ENCODE measurements around the gene RAB11FIP4.
A peak's percentile ranks its signal among the peaks of the same experiment; 100 is the strongest.
"Not testable (repeated sequence)": the region's sequence is repeated elsewhere in the genome, so short reads cannot be mapped to it uniquely, and the experiment has no call there.

RAB11FIP4 gene

DNA sequence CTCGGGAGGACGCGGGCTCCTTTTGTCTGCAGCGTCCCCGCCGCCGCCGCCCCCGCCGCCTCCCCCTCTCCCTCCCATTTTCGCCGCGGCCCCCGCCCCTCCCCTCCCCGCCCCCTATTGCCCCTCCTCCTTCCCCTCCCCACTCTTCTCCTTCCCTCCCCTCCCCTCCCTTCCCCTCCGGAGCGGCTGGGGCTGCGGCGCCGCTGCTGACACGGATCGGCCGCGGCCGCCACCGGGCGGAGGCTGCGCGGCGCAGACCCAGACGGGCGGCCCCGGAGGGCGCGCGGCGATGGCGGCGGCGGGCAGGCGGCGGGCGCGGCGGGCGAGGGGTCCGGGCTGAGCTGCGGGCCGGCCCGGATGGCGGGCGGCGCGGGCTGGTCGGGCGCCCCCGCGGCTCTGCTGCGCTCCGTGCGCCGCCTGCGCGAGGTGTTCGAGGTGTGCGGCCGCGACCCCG lies at the start of gene RAB11FIP4:
Gene RAB11FIP4 (plus strand): TSS at position 180 of the 454 bp plus-strand sequence. CDS start 178 bp downstream, at position 358.
- no peak for DNase-seq (ENCODE audit: low spot score)

DNA sequence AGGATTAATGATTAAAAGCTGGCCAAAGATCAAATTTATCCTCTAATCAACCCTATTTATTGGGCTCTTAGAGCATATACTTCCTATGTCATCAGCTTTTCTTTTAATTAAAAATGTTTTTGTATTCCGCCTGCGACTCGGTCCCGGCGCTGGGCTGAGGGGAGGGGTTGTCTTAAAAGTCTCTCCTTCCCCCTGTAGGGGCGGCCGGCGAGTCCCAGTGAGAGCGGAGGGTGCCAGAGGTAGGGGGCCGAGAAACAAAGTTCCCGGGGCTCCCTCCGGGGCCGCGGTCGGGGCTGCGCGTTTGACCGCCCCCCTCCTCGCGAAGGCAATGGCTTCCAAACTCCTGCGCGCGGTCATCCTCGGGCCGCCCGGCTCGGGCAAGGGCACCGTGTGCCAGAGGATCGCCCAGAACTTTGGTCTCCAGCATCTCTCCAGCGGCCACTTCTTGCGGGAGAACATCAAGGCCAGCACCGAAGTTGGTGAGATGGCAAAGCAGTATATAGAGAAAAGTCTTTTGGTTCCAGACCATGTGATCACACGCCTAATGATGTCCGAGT lies 46.2 kb upstream of the RAB11FIP4 start:
- not testable (repeated sequence) for DNase-seq (ENCODE audit: low spot score)

DNA sequence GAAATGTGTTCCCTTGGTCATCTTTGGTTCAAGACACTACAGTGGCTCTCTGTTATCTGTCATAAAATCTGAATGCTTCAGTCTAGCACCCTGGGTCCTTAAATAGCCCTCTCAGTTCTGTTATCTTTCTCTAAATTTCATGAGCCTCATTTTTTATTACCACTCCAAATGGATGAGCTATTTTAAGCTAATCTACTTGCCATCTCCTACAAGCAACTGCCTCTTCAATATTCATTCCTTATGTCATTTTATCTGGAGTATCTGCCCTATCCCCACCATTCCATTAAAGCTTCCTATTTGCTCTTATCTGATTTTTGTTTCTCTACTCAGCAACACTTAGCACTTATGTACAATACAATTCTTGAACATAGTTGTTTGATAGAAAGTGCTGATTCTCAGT lies 42.0 kb upstream of the RAB11FIP4 start:
- no peak for DNase-seq (ENCODE audit: low spot score)

- no peak for DNase-seq (ENCODE audit: low spot score)
These were observed 35.5 kb upstream of the RAB11FIP4 start for GRCh38 chr17:31355935-31356334.

GRCh38 chr17:31357091-31357490 lies 34.4 kb upstream of the RAB11FIP4 start:
- DNase-seq (ENCODE audit: low spot score): no peak

GRCh38 chr17:31357839-31358394 lies 33.6 kb upstream of the RAB11FIP4 start:
- peak; percentile 20 for DNase-seq (ENCODE audit: low spot score)

DNA sequence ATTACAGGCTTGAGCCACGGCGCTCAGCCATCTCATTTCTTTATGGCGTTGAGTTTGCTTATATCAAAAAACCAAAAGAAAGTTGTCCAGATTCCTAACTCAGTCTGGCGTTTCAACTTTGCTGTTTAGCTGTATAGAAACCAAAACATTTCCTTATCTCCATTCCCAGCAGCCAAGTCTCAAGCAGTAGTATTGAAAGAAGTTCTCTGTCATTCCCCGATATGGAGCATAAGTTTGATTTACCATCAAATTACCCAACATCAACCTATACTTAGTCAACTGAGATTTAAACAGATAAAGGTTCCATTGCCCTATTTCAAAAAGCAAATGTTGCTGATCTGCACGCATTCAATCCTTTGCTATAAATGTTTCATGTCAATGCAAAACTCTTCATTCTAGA lies 27.5 kb upstream of the RAB11FIP4 start:
- no peak for DNase-seq (ENCODE audit: low spot score)

DNA sequence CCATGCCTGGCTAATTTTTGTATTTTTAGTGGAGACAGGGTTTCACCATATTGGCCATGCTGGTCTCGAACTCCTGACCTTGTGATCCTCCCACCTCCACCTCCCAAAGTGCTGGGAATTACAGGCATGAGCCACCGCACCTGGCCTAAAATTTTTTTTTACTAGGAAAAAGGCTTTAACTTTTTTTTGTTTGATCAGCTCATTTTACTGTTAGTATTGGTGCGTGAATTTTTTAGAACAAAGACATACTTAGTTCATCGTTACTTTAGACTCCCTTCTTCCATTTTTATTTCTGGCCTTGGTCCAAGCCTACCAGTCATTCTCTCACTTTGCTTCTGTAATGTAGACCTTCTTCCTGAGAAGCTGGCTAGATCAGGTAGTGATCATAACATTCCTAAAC lies 25.4 kb upstream of the RAB11FIP4 start:
- DNase-seq (ENCODE audit: low spot score): no peak

- DNase-seq (ENCODE audit: low spot score): no peak
These were observed 22.2 kb upstream of the RAB11FIP4 start for GRCh38 chr17:31369266-31369665.

GRCh38 chr17:31371511-31372097 lies 19.9 kb upstream of the RAB11FIP4 start:
- DNase-seq (ENCODE audit: low spot score): no peak

DNA sequence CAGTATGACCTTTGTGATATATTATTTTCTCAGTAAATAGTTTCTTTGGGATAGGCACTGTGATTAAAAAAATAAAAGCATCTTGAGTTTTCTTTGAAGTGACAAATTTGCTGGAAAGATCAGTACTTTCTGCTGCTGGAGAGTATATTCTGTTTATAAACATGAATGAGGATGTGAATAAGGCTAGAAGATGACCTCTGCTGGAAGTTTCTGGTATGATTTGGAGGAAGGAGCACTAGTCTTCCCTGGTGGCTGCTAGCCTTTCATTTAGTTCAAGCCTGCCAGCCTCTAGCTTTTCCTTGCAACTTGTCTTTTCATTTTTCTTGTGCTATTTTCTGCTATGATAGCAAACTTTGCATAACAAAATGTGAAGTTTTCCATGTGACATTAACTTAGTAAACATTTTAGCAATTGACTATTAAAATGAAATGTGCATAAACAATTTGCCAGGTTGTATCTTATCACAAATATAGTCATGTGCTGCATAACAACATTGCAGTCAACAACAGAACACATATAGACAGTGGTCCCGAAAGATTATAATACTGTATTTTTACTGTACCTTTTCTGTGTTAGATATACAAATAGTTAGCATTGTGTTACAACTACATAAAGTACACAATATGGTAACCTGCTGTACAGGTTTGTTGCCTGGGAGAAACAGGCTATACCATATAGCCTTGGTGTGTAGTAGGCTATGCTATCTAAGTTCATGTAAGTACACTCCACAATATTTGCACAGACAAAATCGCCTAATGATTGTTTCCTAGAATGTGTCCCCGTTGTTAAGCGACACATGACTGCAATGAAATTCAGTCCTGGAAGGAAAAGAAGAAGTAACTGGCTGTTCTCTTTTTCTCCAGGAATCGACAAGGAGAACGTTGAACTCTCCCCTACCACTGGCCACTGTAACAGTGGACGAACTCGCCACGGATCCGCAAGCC lies 18.1 kb upstream of the RAB11FIP4 start:
- DNase-seq (ENCODE audit: low spot score): no peak

DNA sequence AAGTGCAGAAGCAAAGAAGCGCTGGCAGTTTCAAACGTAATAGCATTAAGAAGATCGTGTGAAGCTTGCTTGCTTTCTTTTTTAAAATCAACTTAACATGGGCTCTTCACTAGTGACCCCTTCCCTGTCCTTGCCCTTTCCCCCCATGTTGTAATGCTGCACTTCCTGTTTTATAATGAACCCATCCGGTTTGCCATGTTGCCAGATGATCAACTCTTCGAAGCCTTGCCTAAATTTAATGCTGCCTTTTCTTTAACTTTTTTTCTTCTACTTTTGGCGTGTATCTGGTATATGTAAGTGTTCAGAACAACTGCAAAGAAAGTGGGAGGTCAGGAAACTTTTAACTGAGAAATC lies 17.4 kb upstream of the RAB11FIP4 start:
- DNase-seq (ENCODE audit: low spot score): no peak

DNA sequence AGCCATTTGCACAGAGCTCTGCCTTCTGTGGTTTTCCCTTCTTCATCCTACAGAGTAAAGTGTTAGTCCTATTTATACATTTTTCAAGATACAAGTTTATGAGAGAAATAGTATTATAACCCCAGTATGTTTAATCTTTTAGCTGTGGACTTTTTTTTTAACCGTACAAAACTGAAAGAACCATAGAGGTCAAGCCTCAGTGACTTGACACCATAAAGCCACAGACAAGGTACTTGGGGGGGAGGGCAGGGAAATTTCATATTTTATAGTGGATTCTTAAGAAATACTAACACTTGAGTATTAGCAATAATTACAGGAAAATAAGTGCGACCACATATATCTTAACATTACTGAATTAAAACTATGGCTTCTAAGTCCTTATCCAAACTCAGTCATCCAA lies 17.0 kb upstream of the RAB11FIP4 start:
- no peak for DNase-seq (ENCODE audit: low spot score)

DNA sequence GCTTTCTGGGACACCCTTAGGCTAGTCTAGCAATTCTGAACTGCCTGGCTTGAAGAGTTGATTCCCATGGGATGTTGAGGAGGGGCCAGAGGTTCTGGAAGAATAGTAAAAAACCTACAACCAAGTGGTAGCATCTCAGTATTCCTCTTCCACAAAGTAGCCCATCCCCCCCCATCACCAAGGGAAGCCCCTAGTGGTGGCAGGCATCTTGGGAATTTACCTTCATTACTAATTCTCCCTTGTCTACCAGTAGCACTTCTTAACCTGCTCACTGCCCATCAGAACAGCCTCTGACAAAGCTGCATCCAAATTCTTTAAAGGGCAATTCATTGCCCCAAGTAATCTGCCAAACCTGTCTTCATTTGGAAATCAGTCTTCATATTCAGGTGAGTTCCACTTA lies 12.8 kb upstream of the RAB11FIP4 start:
- DNase-seq (ENCODE audit: low spot score): no peak

DNA sequence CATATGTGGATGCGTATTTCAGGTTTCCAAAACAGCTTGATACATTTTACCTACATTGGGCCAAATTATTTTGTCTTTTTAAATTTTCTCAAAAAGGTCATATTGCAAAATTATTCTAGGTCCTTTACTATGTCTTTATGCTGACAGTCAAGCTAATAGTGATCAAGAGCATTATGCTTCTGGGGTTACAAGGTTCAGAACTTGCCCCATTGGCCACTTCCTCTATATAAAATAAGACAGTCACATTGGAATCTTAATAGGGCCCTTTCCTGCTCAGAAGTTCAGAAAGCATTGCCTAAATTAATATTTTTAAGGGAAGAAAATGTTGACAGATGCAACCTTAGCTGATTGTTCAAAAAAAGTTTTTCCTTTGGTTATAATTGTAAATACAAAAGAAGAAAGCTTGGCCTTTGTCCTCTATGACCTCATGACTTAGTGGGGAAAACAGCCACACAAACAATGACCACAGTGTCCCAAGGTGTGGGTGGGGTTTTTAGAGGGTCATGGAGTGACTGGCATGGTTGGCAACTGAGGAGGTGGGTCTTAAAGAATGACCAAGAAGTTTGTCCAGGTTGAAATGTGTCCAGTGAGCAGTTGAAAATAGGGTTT lies 11.8 kb upstream of the RAB11FIP4 start:
- DNase-seq (ENCODE audit: low spot score): no peak

DNA sequence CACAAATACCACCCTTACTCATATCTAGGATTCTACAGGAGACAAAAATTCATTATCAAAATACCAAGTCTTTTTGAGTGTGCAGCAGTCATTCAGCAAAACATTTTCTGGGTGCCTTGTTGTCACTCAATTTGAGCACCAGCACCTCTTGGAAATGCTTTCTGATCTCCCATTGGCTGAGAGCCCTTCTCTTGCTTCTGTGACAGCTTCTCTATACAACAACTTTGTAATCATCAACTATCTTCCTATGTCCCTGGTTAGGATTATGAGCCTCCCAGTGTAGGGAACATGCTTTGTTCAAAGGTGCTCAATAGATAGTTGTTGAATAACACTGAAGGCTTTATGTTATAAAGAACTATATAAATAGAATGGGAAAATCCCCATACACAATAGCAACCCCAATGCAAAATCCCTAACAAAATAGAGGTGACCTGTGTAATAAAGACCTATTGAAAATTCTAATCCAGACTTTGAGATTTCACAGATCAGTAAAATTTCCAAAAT lies 10.3 kb upstream of the RAB11FIP4 start:
- DNase-seq (ENCODE audit: low spot score): no peak

GRCh38 chr17:31382668-31383275 lies 8.7 kb upstream of the RAB11FIP4 start:
- DNase-seq (ENCODE audit: low spot score): not testable (repeated sequence)

GRCh38 chr17:31383488-31383887 lies 8.0 kb upstream of the RAB11FIP4 start:
- not testable (repeated sequence) for DNase-seq (ENCODE audit: low spot score)

- no peak for DNase-seq (ENCODE audit: low spot score)
These were observed 5.8 kb upstream of the RAB11FIP4 start for GRCh38 chr17:31385428-31386285.

- no peak for DNase-seq (ENCODE audit: low spot score)
These were observed 4.9 kb upstream of the RAB11FIP4 start for GRCh38 chr17:31386542-31387075.
